Esophagus muscularis mucosa (tissue), 4 donors: ENCODE measurements around the gene VSIG10. TPM values are rescaled to one million over a fixed set of nuclear protein-coding genes. Genes with fewer than 3 reads are reported as not detected.
A peak's percentile ranks its signal among the peaks of the same experiment; 100 is the strongest.

ENCODE experiments used
- DNase-seq: peaks from one replicate; pipeline ENCODE4 v3.0.0-alpha.2; 2017; ENCODE audit errors: extremely low spot score
- H3K27ac ChIP-seq, 4 donors: fragments of 200-600 bp; sonication (generic); replicated peaks in 1 of 4; 1 replicate in 3 of 4; 2 replicates in 1 of 4; pipeline ENCODE4 v1.5.1; 2016 to 2019; ENCODE audit warnings: mild to moderate bottlenecking in 1 of 4
- H3K27me3 ChIP-seq, 4 donors: fragments of 200-600 bp; sonication (generic); one replicate each; pipeline versions ENCODE4 v1.5.1 to v1.6.0; 2016 to 2019
- H3K36me3 ChIP-seq, 4 donors: fragments of 200-600 bp; sonication (generic); one replicate each; pipeline ENCODE4 v1.5.1; 2016 to 2019
- H3K4me1 ChIP-seq, 4 donors: fragments of 200-600 bp; sonication (generic); one replicate each; pipeline ENCODE4 v1.5.1; 2016 to 2019
- H3K4me3 ChIP-seq, 4 donors: fragments of 200-600 bp; sonication (generic); 1 replicate in 2 of 4; 2 replicates in 2 of 4; pipeline ENCODE4 v1.5.1; 2016 to 2019; ENCODE audit warnings: mild to moderate bottlenecking in 4 of 4, moderate library complexity in 1 of 4
- H3K9me3 ChIP-seq, 4 donors: fragments of 200-600 bp; sonication (generic); 1 replicate in 3 of 4; 2 replicates in 1 of 4; pipeline ENCODE4 v1.5.1; 2016 to 2019
- CTCF ChIP-seq, 3 experiments: fragments of 200-600 bp in 2 of 3; fragments of 450-650 bp in 1 of 3; sonication (generic) in 2 of 3; IDR thresholded peaks; one replicate each; pipeline ENCODE4 v1.5.1; 2017 to 2019; ENCODE audit warnings: antibody characterized with exemption in 3 of 3, mild to moderate bottlenecking in 2 of 3, moderate library complexity in 1 of 3
- EP300 ChIP-seq: sonication (generic); formaldehyde crosslinking; IDR thresholded peaks from one replicate; pipeline ENCODE4 v1.6.1; 2017; ENCODE audit warnings: antibody characterized with exemption
- POLR2A ChIP-seq: fragments of 450-650 bp; IDR thresholded peaks from one replicate; pipeline ENCODE4 v1.6.1; 2017; ENCODE audit warnings: antibody characterized with exemption, moderate library complexity, mild to moderate bottlenecking, low read depth
- POLR2AphosphoS5 ChIP-seq, 2 donors: sonication (generic); formaldehyde crosslinking; IDR thresholded peaks; one replicate each; pipeline ENCODE4 v1.6.1; 2017; ENCODE audit warnings: antibody characterized with exemption in 2 of 2
- WGBS: methylation state at CpG from one replicate; pipeline ENCODE4 v1.1.5; 2018; 5-methylcytosine and 5-hydroxymethylcytosine counted together
- intact Hi-C: fragments of 100-400 bp; cut with DNase I; formaldehyde crosslinking; loops from one replicate; pipeline ENCODE4 v1.15.1; 2023
- total RNA-seq, 4 donors: library from RNA; depleted of rRNA; stranded (reverse); fragments of >200 nt; gene quantifications; one replicate each; pipeline versions ENCODE4 v1.1.0 to v1.2.1, GENCODE V29; 2016

Gene VSIG10
- total RNA-seq: 10 to 100 TPM; 14.1 to 71.7 (median 22.0) TPM

- 0% methylated on average over 33 of the region's 75 CpGs for WGBS
- intact Hi-C loops: loop anchor here (2.0 kb wide), 1 partner anchor 43 kb away; the partner anchor contains the start of gene WSB2
- H3K4me3 ChIP-seq: peak within 1 kb of the TSS; percentile 71 to 93 (median 85)
- H3K36me3 ChIP-seq: no peaks in the 10 kb centered on the region
- H3K4me1 ChIP-seq: peaks cover 11 to 23% (median 17%) of the 10 kb centered on the region in 4 donors
- H3K27me3 ChIP-seq: no peaks in the 10 kb centered on the region
- no peak for DNase-seq
- peak within 1 kb of the TSS; percentile 78 to 87 (median 80) for H3K27ac ChIP-seq
- TF ChIP-seq POLR2AphosphoS5 (IDR thresholded peaks at IDR 0.05): peak; percentile 62 to 80
- no peak for TF ChIP-seq EP300
- peak in 1 of 3 experiments; percentile 10 for TF ChIP-seq CTCF (IDR thresholded peaks at IDR 0.05)
- H3K9me3 ChIP-seq: no peaks in the 10 kb centered on the region
Measured at GRCh38 chr12:118103601-118104382, at the start of gene VSIG10. VSIG10 (minus strand) TSS chr12:118104011; CDS start chr12:118103671, 340 bp downstream.

- peaks cover 12 to 57% (median 43%) of the 10 kb centered on the region in 4 donors for H3K36me3 ChIP-seq
- H3K4me3 ChIP-seq: no peak overlapping the region
Measured at GRCh38 chr12:118151755-118152154, 47.9 kb upstream of the VSIG10 start.

GRCh38 chr12:118150625-118151024 lies 46.8 kb upstream of the VSIG10 start:
- peaks cover 0 to 3% (median 1%) of the 10 kb centered on the region in 4 donors for H3K4me1 ChIP-seq
- DNase-seq: no peak
- no peak for TF ChIP-seq CTCF (IDR thresholded peaks at IDR 0.05)
- TF ChIP-seq POLR2A: no peak
- TF ChIP-seq POLR2AphosphoS5 (IDR thresholded peaks at IDR 0.05): no peak
- TF ChIP-seq EP300: no peak
- no peaks in the 10 kb centered on the region for H3K9me3 ChIP-seq
- peak overlapping the region in 1 of 4 donors; percentile 17 for H3K27ac ChIP-seq
- peaks cover 20 to 66% (median 51%) of the 10 kb centered on the region in 4 donors for H3K36me3 ChIP-seq
- H3K4me3 ChIP-seq: no peak overlapping the region
- no peaks in the 10 kb centered on the region for H3K27me3 ChIP-seq
- intact Hi-C loops: no loop called here
- 28% methylated on average over 7 of the region's 7 CpGs for WGBS

More at GRCh38 chr12:118151755-118152154, 47.9 kb upstream of the VSIG10 start:
- intact Hi-C loops: no loop called here
- peaks cover 0 to 3% (median 1%) of the 10 kb centered on the region in 4 donors for H3K4me1 ChIP-seq
- no peak for DNase-seq
- 78% methylated on average over 5 of the region's 5 CpGs for WGBS
- H3K27ac ChIP-seq: no peak overlapping the region
- no peaks in the 10 kb centered on the region for H3K27me3 ChIP-seq
- no peaks in the 10 kb centered on the region for H3K9me3 ChIP-seq
- TF ChIP-seq POLR2AphosphoS5 (IDR thresholded peaks at IDR 0.05) (no peak), EP300 (no peak), CTCF (IDR thresholded peaks at IDR 0.05) (no peak)

- Histone ChIP-seq H3K27ac (no peak overlapping the region), H3K4me3 (no peak overlapping the region), H3K36me3 (peaks cover 38 to 90% (median 69%) of the 10 kb centered on the region in 4 donors), H3K4me1 (peaks cover under 1 to 3% (median 2%) of the 10 kb centered on the region in 4 donors), H3K27me3 (no peaks in the 10 kb centered on the region), H3K9me3 (no peaks in the 10 kb centered on the region)
- 95% methylated on average over 5 of the region's 5 CpGs for whole genome bisulfite sequencing
- TF ChIP-seq CTCF (IDR thresholded peaks at IDR 0.05): no peak
- no peak for TF ChIP-seq EP300
- TF ChIP-seq POLR2A: no peak
- TF ChIP-seq POLR2AphosphoS5 (IDR thresholded peaks at IDR 0.05): no peak
- DNase-seq: no peak
- intact Hi-C loops: no loop called here
Measured at GRCh38 chr12:118148287-118148686, 44.5 kb upstream of the VSIG10 start.
